Germinal center (tissue), 1 donor: Measurements from ENCODE around the gene RAD51.

Source experiments
- DNase-seq: peaks from one replicate; pipeline ENCODE4 v3.0.0; 2012; ENCODE audit warnings: mixed read lengths, low spot score

Gene RAD51

GRCh38 chr15:40762919-40763800 is 68.2 kb downstream of the RAD51 start:
- DNase-seq: peak; percentile 72

GRCh38 chr15:40763801-40764628 is 69.0 kb downstream of the RAD51 start, which contains the start of gene GCHFR:
TSS of gene GCHFR (plus strand) at chr15:40764068. CDS start at chr15:40764181, 113 bp downstream.
- DNase-seq: peak; percentile 79

- DNase-seq: no peak
These were observed 69.7 kb downstream of the RAD51 start for GRCh38 chr15:40764629-40765103.

- DNase-seq: no peak
These were observed 71.3 kb downstream of the RAD51 start for GRCh38 chr15:40766194-40766815.

- no peak for DNase-seq
These were observed 72.2 kb downstream of the RAD51 start for GRCh38 chr15:40766906-40767837.

GRCh38 chr15:40767838-40768500 is 73.0 kb downstream of the RAD51 start:
- DNase-seq: no peak

GRCh38 chr15:40768521-40769273 is 73.7 kb downstream of the RAD51 start:
- DNase-seq: peak; percentile 71

- peak; percentile 87 for DNase-seq
These were observed 74.5 kb downstream of the RAD51 start, which contains the start of gene C15orf62 for GRCh38 chr15:40769274-40770146. TSS of gene C15orf62 (plus strand) at chr15:40769980. CDS start at chr15:40770496, 516 bp downstream.

- peak; percentile 60 for DNase-seq
These were observed 75.3 kb downstream of the RAD51 start for GRCh38 chr15:40770147-40770721.

- no peak for DNase-seq
These were observed 76.3 kb downstream of the RAD51 start for GRCh38 chr15:40771242-40771641.

- no peak for DNase-seq
These were observed 77.0 kb downstream of the RAD51 start for GRCh38 chr15:40772014-40772413.

GRCh38 chr15:40773496-40773895 is 78.5 kb downstream of the RAD51 start:
- DNase-seq: no peak

- DNase-seq: no peak
These were observed 78.9 kb downstream of the RAD51 start for GRCh38 chr15:40773902-40774301.

GRCh38 chr15:40775007-40775406 is 80.0 kb downstream of the RAD51 start:
- no peak for DNase-seq

- DNase-seq: no peak
These were observed 81.0 kb downstream of the RAD51 start for GRCh38 chr15:40775740-40776536.

GRCh38 chr15:40776537-40777141 is 81.7 kb downstream of the RAD51 start:
- no peak for DNase-seq
